HEK293 (cell line): ENCODE measurements around the gene ISYNA1.

Experiments used
- CTCF ChIA-PET: fragments of 350-600 bp; formaldehyde crosslinking; extraction: SDS; loops from one replicate; lab custom pipeline; 2021; ENCODE audit warnings: antibody characterized with exemption; lab: Yijun Ruan, JAX
- POLR2A ChIA-PET: fragments of 300-600 bp; formaldehyde crosslinking; extraction: SDS; loops from one replicate; lab custom pipeline; 2020; ENCODE audit warnings: antibody characterized with exemption, inconsistent platforms; lab: Yijun Ruan, JAX
- H3K27ac ChIP-seq: fragments of 200-500 bp; sonication (Bioruptor generic); 2 replicates; pipeline ENCODE4 v1.5.1; 2014; ENCODE audit warnings: low read depth, low read length, control low read depth, inconsistent platforms; ENCODE audit errors: extremely low read depth
- H3K36me3 ChIP-seq, 2 experiments: fragments of 200-500 bp in 1 of 2; sonication (Bioruptor generic) in 1 of 2; 1 replicate in 1 of 2; 2 replicates in 1 of 2; pipeline ENCODE4 v1.5.1; 2014 to 2017; ENCODE audit warnings: inconsistent platforms in 2 of 2, low read length in 2 of 2; ENCODE audit not compliant: control insufficient read depth in 2 of 2, insufficient read depth in 1 of 2
- H3K4me1 ChIP-seq: fragments of 200-500 bp; sonication (Bioruptor generic); 2 replicates; pipeline ENCODE4 v1.5.1; 2014; ENCODE audit warnings: mild to moderate bottlenecking, low read length, inconsistent platforms; ENCODE audit not compliant: control insufficient read depth, insufficient read depth
- H3K4me3 ChIP-seq: 2 replicates; pipeline ENCODE4 v1.5.1; 2011; ENCODE audit warnings: low read depth, mild to moderate bottlenecking, control low read depth, low read length, moderate library complexity
- H3K9me3 ChIP-seq: fragments of 200-500 bp; sonication (Bioruptor generic); 2 replicates; pipeline ENCODE4 v1.5.1; 2014; ENCODE audit warnings: low read depth, low read length, inconsistent platforms; ENCODE audit not compliant: control insufficient read depth, insufficient read depth
- EGR2 ChIP-seq: fragments of 450-650 bp; formaldehyde crosslinking; IDR thresholded peaks from 2 replicates; pipeline ENCODE4 v1.5.1; 2016; ENCODE audit warnings: low read depth, missing biosample characterization, missing genetic modification characterization
- GLIS1 ChIP-seq: fragments of 450-650 bp; formaldehyde crosslinking; IDR thresholded peaks from 2 replicates; pipeline ENCODE4 v1.5.1; 2016; ENCODE audit warnings: missing biosample characterization, missing genetic modification characterization
- INSM2 ChIP-seq: fragments of 450-650 bp; formaldehyde crosslinking; IDR thresholded peaks from 2 replicates; pipeline ENCODE4 v1.5.1; 2016; ENCODE audit warnings: missing biosample characterization, missing genetic modification characterization
- OVOL3 ChIP-seq: fragments of 450-650 bp; formaldehyde crosslinking; IDR thresholded peaks from 2 replicates; pipeline ENCODE4 v1.5.1; 2016; ENCODE audit warnings: missing biosample characterization, missing genetic modification characterization
- ZBTB10 ChIP-seq: fragments of 450-650 bp; formaldehyde crosslinking; IDR thresholded peaks from 2 replicates; pipeline ENCODE4 v1.5.1; 2016; ENCODE audit warnings: missing biosample characterization, missing genetic modification characterization
- ZBTB17 ChIP-seq: fragments of 450-650 bp; formaldehyde crosslinking; IDR thresholded peaks from 2 replicates; pipeline ENCODE4 v1.5.1; 2016; ENCODE audit warnings: missing biosample characterization, missing genetic modification characterization
- ZBTB48 ChIP-seq: fragments of 450-650 bp; formaldehyde crosslinking; IDR thresholded peaks from 2 replicates; pipeline ENCODE4 v1.5.1; 2016; ENCODE audit warnings: missing biosample characterization, missing genetic modification characterization
- ZFHX2 ChIP-seq: fragments of 450-650 bp; formaldehyde crosslinking; conservative IDR thresholded peaks from 2 replicates; pipeline ENCODE4 v1.5.1; 2016; ENCODE audit warnings: missing biosample characterization, missing genetic modification characterization
- ZFP3 ChIP-seq: fragments of 450-650 bp; formaldehyde crosslinking; IDR thresholded peaks from 2 replicates; pipeline ENCODE4 v1.5.1; 2016; ENCODE audit warnings: low read depth, missing biosample characterization, missing genetic modification characterization
- ZNF121 ChIP-seq: fragments of 450-650 bp; formaldehyde crosslinking; IDR thresholded peaks from 2 replicates; pipeline ENCODE4 v1.5.1; 2016; ENCODE audit warnings: missing biosample characterization, missing genetic modification characterization
- ZNF169 ChIP-seq: fragments of 450-650 bp; formaldehyde crosslinking; IDR thresholded peaks from 2 replicates; pipeline ENCODE4 v1.5.1; 2016; ENCODE audit warnings: missing biosample characterization, missing genetic modification characterization
- ZNF19 ChIP-seq: fragments of 450-650 bp; formaldehyde crosslinking; IDR thresholded peaks from 2 replicates; pipeline ENCODE4; 2016; ENCODE audit warnings: missing biosample characterization, missing genetic modification characterization, low read depth
- ZNF560 ChIP-seq: fragments of 450-650 bp; formaldehyde crosslinking; IDR thresholded peaks from 2 replicates; pipeline ENCODE4 v1.5.1; 2017; ENCODE audit warnings: missing biosample characterization, missing genetic modification characterization, borderline replicate concordance
- ZNF664 ChIP-seq: fragments of 450-650 bp; formaldehyde crosslinking; IDR thresholded peaks from 2 replicates; pipeline ENCODE4 v1.5.1; 2016; ENCODE audit warnings: missing biosample characterization, missing genetic modification characterization
- ZSCAN16 ChIP-seq: fragments of 450-650 bp; formaldehyde crosslinking; IDR thresholded peaks from 2 replicates; pipeline ENCODE4 v1.5.1; 2016; ENCODE audit warnings: missing biosample characterization, missing genetic modification characterization
- TF ChIP-seq, protein P1 (sequence below): fragments of 450-650 bp; formaldehyde crosslinking; IDR thresholded peaks from 2 replicates; pipeline ENCODE4 v1.5.1; 2016; ENCODE audit warnings: missing biosample characterization, missing genetic modification characterization
- TF ChIP-seq, protein P2 (sequence below): fragments of 450-650 bp; formaldehyde crosslinking; IDR thresholded peaks from 2 replicates; pipeline ENCODE4 v1.5.1; 2016; ENCODE audit warnings: missing biosample characterization, missing genetic modification characterization

The ISYNA1 gene

DNA sequence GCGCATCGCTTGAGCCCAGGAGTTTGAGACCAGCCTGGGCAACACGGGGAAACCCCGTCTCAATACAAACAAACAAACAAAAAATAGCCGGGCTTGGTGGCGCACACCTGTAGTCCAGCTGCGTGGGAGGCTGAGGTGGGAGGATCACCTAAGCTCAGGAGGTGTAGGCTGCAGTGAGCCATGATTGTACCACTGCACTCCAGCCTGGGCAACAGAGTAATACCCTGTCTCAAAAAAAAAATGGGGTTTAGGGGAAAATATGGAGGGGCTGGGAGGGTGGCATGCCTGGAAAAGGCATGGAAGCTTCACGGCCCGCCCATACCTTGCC lies 1.9 kb upstream of the ISYNA1 start:
- ChIA-PET POLR2A (interaction anchor here (0.5 to 1.8 kb wide), 3 partner anchors 118 to 253 kb away, joined by 3 to 5 read pairs (median 4); partner anchors contain the start of genes KXD1 and UBA52), CTCF (interaction anchor here (0.8 to 3.2 kb wide), 7 partner anchors 9 to 30 kb away, joined by 3 to 25 read pairs (median 5); no protein-coding TSS in a partner anchor)
- Histone ChIP-seq H3K9me3 (no peaks in the 10 kb centered on the region), H3K4me3 (no peak overlapping the region), H3K27ac (no peak overlapping the region; the same call in 1 of the 2 replicates), H3K36me3 (peaks cover 1 to 34% of the 10 kb centered on the region in 2 experiments; a peak in 2 of 3 replicates), H3K4me1 (peaks cover 9% of the 10 kb centered on the region)
- peak; percentile 60 for TF ChIP-seq EGR2 (tag by site-specific recombination)
- TF ChIP-seq ZNF121 (tag by site-specific recombination), result no peak
- TF ChIP-seq, protein P1, sequence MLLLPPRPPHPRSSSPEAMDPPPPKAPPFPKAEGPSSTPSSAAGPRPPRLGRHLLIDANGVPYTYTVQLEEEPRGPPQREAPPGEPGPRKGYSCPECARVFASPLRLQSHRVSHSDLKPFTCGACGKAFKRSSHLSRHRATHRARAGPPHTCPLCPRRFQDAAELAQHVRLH (tag by site-specific recombination), result 0 out of 2 replicates have a peak, but pooled peaks have one; percentile 43
- no peak for TF ChIP-seq ZSCAN16 (tag by site-specific recombination)
- no peak for TF ChIP-seq ZNF169 (tag by site-specific recombination)
- peak; percentile 26; the same call in 1 of the 2 replicates for TF ChIP-seq ZBTB10 (tag by site-specific recombination)
- no peak for TF ChIP-seq OVOL3
- TF ChIP-seq ZFHX2, result peak; percentile 82
- no peak for TF ChIP-seq ZNF560 (tag by site-specific recombination)
- TF ChIP-seq GLIS1 (tag by site-specific recombination), result peak; percentile 36; the same call in 1 of the 2 replicates

GRCh38 chr19:18439025-18439909 lies 1.3 kb upstream of the ISYNA1 start:
- Histone ChIP-seq H3K4me3 (no peak overlapping the region), H3K36me3 (peaks cover 5 to 34% of the 10 kb centered on the region in 2 experiments; a peak in 2 of 3 replicates), H3K27ac (peak overlapping the region; percentile 94), H3K9me3 (no peaks in the 10 kb centered on the region), H3K4me1 (peaks cover 13% of the 10 kb centered on the region)
- TF ChIP-seq ZNF664 (tag by site-specific recombination) (peak; percentile 79), ZBTB48 (0 out of 2 replicates have a peak, but pooled peaks have one; percentile 1), ZBTB17 (peak; percentile 64), INSM2 (no peak), ZNF19 (tag by site-specific recombination) (no peak), ZFP3 (peak; percentile 100)
- TF ChIP-seq, protein P2, sequence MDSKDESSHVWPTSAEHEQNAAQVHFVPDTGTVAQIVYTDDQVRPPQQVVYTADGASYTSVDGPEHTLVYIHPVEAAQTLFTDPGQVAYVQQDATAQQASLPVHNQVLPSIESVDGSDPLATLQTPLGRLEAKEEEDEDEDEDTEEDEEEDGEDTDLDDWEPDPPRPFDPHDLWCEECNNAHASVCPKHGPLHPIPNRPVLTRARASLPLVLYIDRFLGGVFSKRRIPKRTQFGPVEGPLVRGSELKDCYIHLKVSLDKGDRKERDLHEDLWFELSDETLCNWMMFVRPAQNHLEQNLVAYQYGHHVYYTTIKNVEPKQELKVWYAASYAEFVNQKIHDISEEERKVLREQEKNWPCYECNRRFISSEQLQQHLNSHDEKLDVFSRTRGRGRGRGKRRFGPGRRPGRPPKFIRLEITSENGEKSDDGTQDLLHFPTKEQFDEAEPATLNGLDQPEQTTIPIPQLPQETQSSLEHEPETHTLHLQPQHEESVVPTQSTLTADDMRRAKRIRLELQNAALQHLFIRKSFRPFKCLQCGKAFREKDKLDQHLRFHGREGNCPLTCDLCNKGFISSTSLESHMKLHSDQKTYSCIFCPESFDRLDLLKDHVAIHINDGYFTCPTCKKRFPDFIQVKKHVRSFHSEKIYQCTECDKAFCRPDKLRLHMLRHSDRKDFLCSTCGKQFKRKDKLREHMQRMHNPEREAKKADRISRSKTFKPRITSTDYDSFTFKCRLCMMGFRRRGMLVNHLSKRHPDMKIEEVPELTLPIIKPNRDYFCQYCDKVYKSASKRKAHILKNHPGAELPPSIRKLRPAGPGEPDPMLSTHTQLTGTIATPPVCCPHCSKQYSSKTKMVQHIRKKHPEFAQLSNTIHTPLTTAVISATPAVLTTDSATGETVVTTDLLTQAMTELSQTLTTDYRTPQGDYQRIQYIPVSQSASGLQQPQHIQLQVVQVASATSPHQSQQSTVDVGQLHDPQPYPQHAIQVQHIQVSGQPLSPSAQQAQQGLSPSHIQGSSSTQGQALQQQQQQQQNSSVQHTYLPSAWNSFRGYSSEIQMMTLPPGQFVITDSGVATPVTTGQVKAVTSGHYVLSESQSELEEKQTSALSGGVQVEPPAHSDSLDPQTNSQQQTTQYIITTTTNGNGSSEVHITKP (tag by site-specific recombination), result peak; percentile 43; the same call in 1 of the 2 replicates
- ChIA-PET CTCF (interaction anchor here (0.6 to 3.2 kb wide), 6 partner anchors 12 to 544 kb away, joined by 3 to 25 read pairs (median 4); partner anchors contain the start of gene REX1BD), POLR2A (interaction anchor here (1.0 to 1.8 kb wide), 3 partner anchors 14 to 480 kb away, joined by 4 read pairs; partner anchors contain the start of genes COPE, DDX49 and UBA52)
